PC-9 (cell line): ENCODE measurements around the gene THEMIS2. TPM values are rescaled to one million over a fixed set of nuclear protein-coding genes. Genes with fewer than 3 reads are reported as not detected.
"Not testable (repeated sequence)": the region's sequence is repeated elsewhere in the genome, so short reads cannot be mapped to it uniquely, and the experiment has no call there.

ENCODE experiments used
- BruUV-seq: library from RNA; stranded (reverse); fragments of 400-500 nt; replicated peaks from 2 replicates; lab custom pipeline; 2021; lab: Mats Ljungman, UMichigan
- CTCF ChIA-PET: fragments of 300-600 bp; sonication (Branson Sonifier 250); formaldehyde crosslinking; loops from one replicate; lab custom pipeline; 2022; ENCODE audit warnings: antibody characterized with exemption; lab: Charles Lee
- POLR2A ChIA-PET: fragments of 300-600 bp; sonication (Branson Sonifier 250); formaldehyde crosslinking; loops from one replicate; lab custom pipeline; 2022; ENCODE audit warnings: antibody characterized with exemption; ENCODE audit not compliant: unreplicated experiment; lab: Charles Lee
- DNase-seq, 2 experiments: peaks; one replicate each; pipeline versions ENCODE4 v3.0.0 to v3.0.0-alpha.2; 2015 to 2022; ENCODE audit warnings: mixed read lengths in 1 of 2
- H2AFZ ChIP-seq: fragments of 200-600 bp; sonication (generic); 2 replicates; pipeline ENCODE4 v1.8.1; 2017; ENCODE audit warnings: antibody characterized with exemption
- H3F3A ChIP-seq: fragments of 200-600 bp; sonication (generic); 2 replicates; pipeline ENCODE4 v1.8.1; 2017; ENCODE audit warnings: antibody characterized with exemption, mild to moderate bottlenecking, low read depth; ENCODE audit not compliant: insufficient read depth
- H3K27ac ChIP-seq: fragments of 200-600 bp; sonication (generic); 2 replicates; pipeline ENCODE4 v1.6.1; 2016; ENCODE audit warnings: mixed run types
- H3K27me3 ChIP-seq: fragments of 200-600 bp; sonication (generic); 2 replicates; pipeline ENCODE4 v1.6.1; 2016; ENCODE audit warnings: low read depth, mixed run types; ENCODE audit not compliant: insufficient read depth
- H3K36me3 ChIP-seq: fragments of 200-600 bp; sonication (generic); 2 replicates; pipeline ENCODE4 v1.6.1; 2016; ENCODE audit warnings: low read depth, mixed run types
- H3K4me1 ChIP-seq: fragments of 200-600 bp; sonication (generic); replicated peaks from 2 replicates; pipeline ENCODE4 v1.6.1; 2016; ENCODE audit warnings: mixed run types; ENCODE audit not compliant: insufficient read depth
- H3K4me2 ChIP-seq: fragments of 200-600 bp; sonication (generic); 2 replicates; pipeline ENCODE4 v1.6.1; 2017; ENCODE audit warnings: mixed run types
- H3K4me3 ChIP-seq: fragments of 200-600 bp; sonication (generic); 2 replicates; pipeline ENCODE4 v1.6.1; 2016; ENCODE audit warnings: mixed run types
- H3K79me2 ChIP-seq: fragments of 200-600 bp; sonication (generic); 2 replicates; pipeline ENCODE4 v1.6.1; 2017; ENCODE audit warnings: low read depth, mixed run types
- H3K9me2 ChIP-seq: fragments of 200-600 bp; sonication (generic); 2 replicates; pipeline ENCODE4 v1.8.1; 2017; ENCODE audit warnings: mild to moderate bottlenecking; ENCODE audit not compliant: insufficient read depth
- H3K9me3 ChIP-seq: fragments of 200-600 bp; sonication (generic); 2 replicates; pipeline ENCODE4 v1.8.1; 2016; ENCODE audit warnings: low read depth; ENCODE audit not compliant: insufficient read depth
- H4K20me1 ChIP-seq: fragments of 200-600 bp; sonication (generic); 2 replicates; pipeline ENCODE4 v1.8.1; 2017; ENCODE audit not compliant: insufficient read depth
- CTCF ChIP-seq: fragments of 200-600 bp; sonication (generic); conservative IDR thresholded peaks from 2 replicates; pipeline ENCODE4 v1.6.1; 2017; ENCODE audit warnings: mixed run types, antibody characterized with exemption, mild to moderate bottlenecking, moderate library complexity
- EZH2 ChIP-seq: fragments of 200-600 bp; sonication (generic); IDR thresholded peaks from 2 replicates; pipeline ENCODE4 v1.8.0; 2017; ENCODE audit warnings: antibody characterized with exemption, low read depth
- intact Hi-C: fragments of 100-400 bp; cut with micrococcal nuclease; formaldehyde crosslinking; loops from one replicate; pipeline ENCODE4 v1.10.0; 2022; ENCODE audit not compliant: unreplicated experiment
- total RNA-seq: library from RNA; stranded (reverse); gene quantifications from 2 replicates; pipeline ENCODE4 v1.2.3, GENCODE V29; 2021

THEMIS2 gene
- total RNA-seq, 1 experiment from 2014 or later = 3.1 TPM

- Histone ChIP-seq H3K79me2 (no peaks in the 10 kb centered on the region), H3K4me1 (peaks cover 4% of the 10 kb centered on the region; the same call in 1 of the 2 replicates), H3K27me3 (no peaks in the 10 kb centered on the region), H3K36me3 (no peaks in the 10 kb centered on the region), H2AFZ (no peak overlapping the region), H3K9me2 (no peaks in the 10 kb centered on the region), H3K27ac (no peak overlapping the region), H3K4me3 (no peak overlapping the region), H3K9me3 (no peaks in the 10 kb centered on the region), H4K20me1 (no peaks in the 10 kb centered on the region), H3F3A (peaks cover 6% of the 10 kb centered on the region; the same call in 1 of the 2 replicates), H3K4me2 (no peak overlapping the region)
- TF ChIP-seq CTCF = no peak
- TF ChIP-seq EZH2 = no peak
- intact Hi-C loops = no loop called here
- no TSS peak for BruUV-seq
- no peak for DNase-seq
- POLR2A ChIA-PET = no interaction called here
- CTCF ChIA-PET = no interaction called here
Measured at GRCh38 chr1:27869719-27870085, 2.6 kb upstream of the THEMIS2 start.

- H3K4me2 ChIP-seq, H3K79me2 ChIP-seq, BruUV-seq, DNase-seq, POLR2A ChIA-PET, H3K36me3 ChIP-seq, H3K27me3 ChIP-seq, H3K9me3 ChIP-seq, H3F3A ChIP-seq, H4K20me1 ChIP-seq, H3K27ac ChIP-seq, H3K4me3 ChIP-seq, CTCF ChIA-PET, H2AFZ ChIP-seq, H3K4me1 ChIP-seq, H3K9me2 ChIP-seq, intact Hi-C loops: not testable (repeated sequence)
Measured at GRCh38 chr1:27871076-27871475, 1.3 kb upstream of the THEMIS2 start.

- Histone ChIP-seq H3K9me2 (no peaks in the 10 kb centered on the region), H3K27ac (no peak overlapping the region), H3K9me3 (no peaks in the 10 kb centered on the region), H3K4me2 (peak overlapping the region; percentile 75), H3K4me3 (peak overlapping the region; percentile 54; the same call in 1 of the 2 replicates), H2AFZ (no peak overlapping the region; the same call in 1 of the 2 replicates), H3K4me1 (no peaks in the 10 kb centered on the region; the same call in 1 of the 2 replicates), H4K20me1 (no peaks in the 10 kb centered on the region), H3K27me3 (no peaks in the 10 kb centered on the region), H3K79me2 (no peaks in the 10 kb centered on the region), H3F3A (peaks cover 6% of the 10 kb centered on the region; the same call in 1 of the 2 replicates), H3K36me3 (no peaks in the 10 kb centered on the region)
- no peak for TF ChIP-seq CTCF
- TF ChIP-seq EZH2 = no peak
- DNase-seq = no peak
- ChIA-PET POLR2A (no interaction called here), CTCF (no interaction called here)
- intact Hi-C loops = no loop called here
- BruUV-seq = TSS peak; percentile 67
Measured at GRCh38 chr1:27872802-27873551, 633 bp downstream of the THEMIS2 start.
